HG03457 (cell line): ENCODE measurements around the gene SKA1.

Experiments used
- ATAC-seq: cut with Tn5 transposase; IDR thresholded peaks from one replicate; pipeline ENCODE4 v1.9.1; 2021; ENCODE audit warnings: moderate number of reproducible peaks; ENCODE audit not compliant: unreplicated experiment

The SKA1 gene, protein sequence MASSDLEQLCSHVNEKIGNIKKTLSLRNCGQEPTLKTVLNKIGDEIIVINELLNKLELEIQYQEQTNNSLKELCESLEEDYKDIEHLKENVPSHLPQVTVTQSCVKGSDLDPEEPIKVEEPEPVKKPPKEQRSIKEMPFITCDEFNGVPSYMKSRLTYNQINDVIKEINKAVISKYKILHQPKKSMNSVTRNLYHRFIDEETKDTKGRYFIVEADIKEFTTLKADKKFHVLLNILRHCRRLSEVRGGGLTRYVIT

DNA sequence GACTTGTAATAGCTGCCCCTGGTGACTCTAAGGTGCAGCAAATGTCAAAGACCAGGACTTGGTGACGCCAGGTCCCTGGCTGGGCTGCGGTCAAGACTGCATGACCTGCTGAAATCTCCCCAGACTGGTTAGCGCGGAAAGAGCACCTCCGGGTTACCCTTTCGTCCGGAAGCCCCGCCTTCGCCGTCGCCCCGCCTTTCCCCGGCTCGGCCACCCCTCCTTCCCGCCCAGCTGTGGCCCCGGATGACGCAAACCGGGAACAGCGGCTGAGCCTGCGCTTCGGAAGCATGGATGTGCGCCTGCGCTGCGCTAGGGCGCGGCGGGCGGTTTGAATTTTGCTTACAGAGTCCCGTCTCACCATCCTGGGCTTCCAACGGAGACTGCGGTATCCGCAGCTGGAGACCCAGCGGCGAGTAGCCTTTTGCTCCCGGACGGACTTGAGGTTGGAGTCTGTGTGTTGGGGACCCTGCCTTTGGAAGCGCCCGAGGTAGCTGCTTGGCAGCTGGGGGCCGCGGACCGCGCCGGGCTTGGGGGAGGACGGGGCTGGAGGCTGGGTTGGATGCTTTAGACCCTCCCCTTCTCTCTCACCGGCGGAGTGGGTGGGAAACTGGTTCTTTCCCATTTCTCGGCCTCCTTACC is at the start of gene SKA1:
Gene SKA1 (plus strand): TSS at position 294 of the 639 bp plus-strand sequence. CDS start 785 bp downstream, outside the sequence.
- peak; percentile 91 for ATAC-seq

DNA sequence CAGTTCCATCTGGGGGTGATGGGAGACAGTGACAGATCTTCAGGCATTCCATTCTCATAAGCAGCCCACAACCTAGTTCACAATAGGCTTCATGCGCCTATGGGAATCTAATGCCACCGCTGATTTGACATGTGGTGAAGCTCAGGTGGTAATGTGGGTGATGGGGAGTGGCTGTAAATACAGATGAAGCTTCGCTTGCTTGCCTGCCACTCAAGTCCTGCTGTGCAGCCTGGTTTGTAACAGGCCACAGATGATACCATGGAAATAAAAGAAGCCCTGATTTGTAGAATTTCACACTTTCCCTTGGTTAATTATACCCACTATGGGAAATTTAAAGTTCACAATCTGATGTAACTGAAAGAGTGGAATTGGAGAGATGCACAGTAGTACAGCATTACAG is 46.9 kb upstream of the SKA1 start:
- no peak for ATAC-seq

DNA sequence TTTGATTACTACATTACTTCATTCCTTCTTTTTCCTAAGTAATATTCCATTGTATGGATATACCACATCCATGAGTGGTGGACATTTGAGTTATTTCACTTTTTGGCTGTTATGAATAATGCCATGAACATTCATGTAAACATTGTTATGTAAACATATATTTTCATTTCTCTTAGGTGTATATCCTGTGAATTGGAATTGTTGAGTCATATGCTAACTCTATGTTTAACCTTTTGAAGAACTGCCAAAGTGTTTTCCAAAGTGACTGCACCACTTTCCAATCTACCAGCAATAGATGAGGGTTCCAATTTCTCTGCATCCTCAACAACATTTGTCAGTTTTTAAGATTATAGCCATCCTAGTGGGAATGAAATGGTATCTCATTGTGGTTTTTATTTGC is 44.7 kb upstream of the SKA1 start:
- no peak for ATAC-seq

DNA sequence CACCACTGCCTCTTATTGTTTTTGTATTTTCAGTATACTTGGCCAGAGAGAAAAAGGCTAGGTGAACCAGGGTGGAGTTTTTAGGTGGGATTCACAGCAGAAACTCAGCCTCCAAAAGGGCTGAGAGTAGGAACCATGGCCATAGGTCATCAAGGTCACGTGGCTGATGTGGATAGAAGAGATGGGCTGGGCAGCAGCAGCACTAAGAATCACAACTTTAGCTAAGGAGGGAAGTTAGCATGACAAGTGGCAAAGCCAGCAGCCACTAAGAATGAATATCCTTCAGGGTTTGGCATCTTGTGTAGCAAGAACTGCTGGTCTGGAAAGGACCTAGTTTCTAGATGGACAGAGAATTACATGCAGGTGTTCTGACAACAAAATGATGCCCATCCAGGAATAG is 43.2 kb upstream of the SKA1 start:
- no peak for ATAC-seq

DNA sequence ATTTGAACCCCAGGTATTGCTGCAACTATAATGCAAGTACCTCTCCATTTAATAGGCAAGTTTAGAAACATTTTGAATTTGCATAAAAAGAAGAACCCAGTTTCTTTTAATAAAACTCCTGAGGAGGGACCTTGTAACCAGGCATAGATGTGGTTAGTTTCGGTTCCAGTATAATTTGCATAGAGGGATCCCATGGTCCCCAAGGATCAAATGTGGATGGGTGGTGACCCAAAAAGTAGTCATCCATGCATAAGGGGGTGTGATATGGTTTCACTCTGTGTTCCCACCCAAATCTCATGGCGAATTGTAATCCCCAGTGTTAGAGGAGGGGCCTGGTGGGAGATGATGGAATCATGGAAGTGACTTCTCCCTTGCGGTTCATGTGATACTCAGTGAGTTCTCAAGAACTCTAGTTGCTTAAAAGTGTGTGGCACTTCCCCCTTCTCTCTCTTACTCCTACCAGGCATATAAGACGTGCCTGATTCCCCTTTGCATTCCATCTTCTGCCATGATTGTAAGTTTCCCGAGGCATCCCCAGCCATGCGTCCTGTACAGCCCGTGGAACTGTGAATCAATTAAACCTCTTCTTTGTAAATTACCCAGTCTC is 40.2 kb upstream of the SKA1 start:
- ATAC-seq: peak; percentile 66

DNA sequence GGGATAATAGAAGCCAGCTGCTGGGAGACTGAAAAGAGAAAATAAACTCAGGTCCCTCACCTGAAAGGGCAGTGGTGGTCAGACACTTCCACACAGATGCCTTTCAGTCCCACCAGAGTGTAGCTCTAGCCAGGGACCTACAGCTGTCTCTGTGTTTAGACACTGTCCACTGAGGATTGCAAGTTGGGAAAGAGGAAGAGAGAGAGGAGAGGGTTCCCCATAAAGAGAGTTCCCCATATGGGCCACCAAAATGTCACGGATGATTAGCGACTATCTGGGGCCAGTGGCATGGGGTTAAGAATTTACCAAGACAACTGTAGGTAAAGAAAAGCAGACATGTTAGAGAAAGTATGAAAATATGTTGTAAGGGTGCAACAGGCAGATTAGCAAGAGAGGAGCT is 36.7 kb upstream of the SKA1 start:
- no peak for ATAC-seq

DNA sequence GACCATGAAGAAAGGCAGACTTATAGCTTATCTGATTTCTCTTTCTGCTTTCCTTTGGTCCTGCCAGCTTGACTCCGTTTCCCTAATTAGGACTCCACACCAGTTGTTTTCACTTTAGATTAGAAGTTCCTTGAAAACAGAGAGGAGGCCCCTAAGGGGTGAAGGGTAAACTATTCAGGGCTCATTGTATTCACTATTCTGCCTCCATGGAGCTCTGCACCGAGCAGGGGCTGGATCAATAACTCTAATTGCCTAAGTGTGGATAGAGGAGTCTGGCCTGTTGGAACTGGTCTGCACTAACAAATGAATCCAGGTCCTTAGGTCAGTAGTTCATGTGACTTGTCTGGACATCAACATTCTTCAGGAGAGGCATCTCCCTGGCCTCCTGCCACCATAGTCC is 36.1 kb upstream of the SKA1 start:
- no peak for ATAC-seq

DNA sequence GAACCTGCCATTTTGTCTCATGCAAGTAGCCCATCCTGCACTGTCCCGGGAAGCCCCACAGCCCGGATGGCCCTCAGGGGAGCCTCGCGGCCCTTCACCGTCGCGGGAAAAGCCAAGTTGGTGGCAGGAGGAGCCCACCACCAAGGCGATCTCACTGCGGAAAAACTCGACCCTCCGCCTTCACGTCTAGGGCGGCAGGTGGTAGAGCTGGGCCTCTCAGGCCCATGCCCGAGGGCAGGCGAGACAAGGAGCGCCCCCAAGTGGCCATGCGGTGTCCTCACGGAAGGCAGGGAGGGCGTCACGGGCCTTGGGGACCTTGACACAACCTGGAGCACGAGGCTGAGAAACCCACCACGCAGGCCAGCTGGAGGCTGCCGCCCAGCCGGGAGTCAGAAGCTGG is 34.8 kb upstream of the SKA1 start:
- ATAC-seq: no peak

DNA sequence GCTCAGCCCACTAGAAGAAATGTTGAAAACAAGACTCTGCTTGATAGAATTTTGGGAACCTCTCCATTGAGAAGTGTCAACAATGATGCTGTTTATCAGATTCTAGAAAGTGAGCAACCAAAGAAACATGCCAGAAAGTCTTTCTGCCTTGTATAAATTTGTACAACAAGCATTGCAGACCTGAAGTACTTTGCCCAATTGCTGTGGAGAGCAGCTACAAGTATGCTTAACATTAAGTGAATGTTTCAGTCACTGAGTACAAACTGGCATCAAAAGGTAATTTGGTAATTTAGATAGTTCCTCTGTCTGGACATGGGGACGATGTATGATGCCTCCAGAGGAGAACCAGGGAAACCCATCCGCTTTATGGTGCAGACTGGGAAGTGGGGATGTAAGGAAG is 33.4 kb upstream of the SKA1 start:
- ATAC-seq: no peak

DNA sequence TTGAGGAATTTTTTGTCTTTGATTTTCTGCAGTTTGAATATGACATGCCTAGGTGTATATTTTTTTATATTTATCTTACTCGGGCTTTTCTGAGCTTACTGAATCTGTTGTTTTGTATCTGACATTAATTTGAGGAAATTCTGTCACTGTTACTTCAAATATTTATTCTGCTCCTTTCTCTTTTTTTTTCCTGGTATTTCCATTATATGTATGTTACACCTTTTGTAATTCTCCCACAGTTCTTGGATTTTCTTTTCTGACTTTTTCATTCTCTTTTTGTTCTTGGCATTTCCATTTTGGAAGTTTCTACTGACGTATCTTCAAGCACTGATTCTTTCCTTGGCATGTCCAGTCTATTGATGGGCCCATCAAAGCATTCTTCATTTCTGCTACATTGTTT is 24.1 kb upstream of the SKA1 start:
- ATAC-seq: no peak

DNA sequence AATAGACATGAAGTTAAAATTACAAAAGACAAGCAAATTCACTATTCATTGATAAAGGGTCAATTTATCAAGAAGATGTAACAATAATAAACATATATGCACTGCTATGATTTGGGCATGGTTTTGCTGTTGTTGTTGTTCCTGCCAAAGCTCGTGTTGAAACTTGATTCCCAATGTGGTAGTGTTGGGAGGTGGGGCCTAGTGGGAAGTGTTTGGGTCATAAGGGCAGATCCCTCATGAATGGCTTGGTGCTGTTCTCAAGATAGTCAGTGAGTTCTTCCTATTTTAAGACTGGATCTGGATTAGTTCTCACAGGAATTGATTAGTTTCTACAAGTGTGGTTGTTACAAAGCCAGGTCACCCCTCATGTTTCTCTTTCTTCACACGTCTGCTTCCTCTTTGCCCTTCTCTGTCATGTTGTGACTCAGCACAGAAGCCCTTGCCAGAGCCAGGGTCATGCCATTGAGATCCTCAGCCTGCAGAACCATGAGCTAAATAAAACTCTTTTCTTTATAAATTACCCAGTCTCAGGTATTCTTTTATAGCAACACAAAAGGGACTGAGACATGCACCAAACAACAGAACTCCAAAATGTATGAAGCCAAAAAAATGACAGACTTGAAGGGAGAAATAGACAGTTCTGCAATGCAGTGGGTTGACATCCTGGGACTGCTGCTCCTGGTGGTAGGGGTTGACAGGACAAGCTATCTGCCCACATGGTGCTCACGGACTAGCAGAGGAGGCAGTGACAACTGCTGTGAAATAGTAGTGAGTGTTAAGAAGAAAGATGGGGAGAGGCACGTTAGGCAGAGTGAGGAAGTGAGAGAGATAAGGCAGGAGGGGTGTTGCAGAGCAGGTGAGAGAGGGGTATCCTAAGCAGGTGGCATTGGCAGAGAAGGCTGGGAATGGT is 18.6 kb upstream of the SKA1 start:
- ATAC-seq: peak; percentile 74

DNA sequence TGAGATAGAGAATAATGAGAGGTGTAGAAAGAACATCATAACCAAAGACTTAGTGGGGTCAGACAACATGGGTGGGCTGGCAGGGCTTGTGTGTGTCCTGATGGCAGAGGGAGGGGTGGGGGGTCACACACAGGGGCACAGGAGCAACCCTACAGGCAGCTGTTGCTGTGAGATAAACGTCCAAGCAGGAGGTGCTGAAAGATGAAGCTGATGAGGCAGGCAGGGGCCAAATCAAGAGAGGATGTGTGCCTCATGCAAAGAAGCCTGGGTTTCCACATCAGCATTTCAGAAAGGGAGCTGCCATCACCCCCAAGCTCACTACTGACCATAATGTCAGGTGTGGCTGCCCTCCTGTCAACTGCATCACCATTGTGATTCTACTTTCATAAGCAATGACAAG is 16.0 kb upstream of the SKA1 start:
- ATAC-seq: no peak

DNA sequence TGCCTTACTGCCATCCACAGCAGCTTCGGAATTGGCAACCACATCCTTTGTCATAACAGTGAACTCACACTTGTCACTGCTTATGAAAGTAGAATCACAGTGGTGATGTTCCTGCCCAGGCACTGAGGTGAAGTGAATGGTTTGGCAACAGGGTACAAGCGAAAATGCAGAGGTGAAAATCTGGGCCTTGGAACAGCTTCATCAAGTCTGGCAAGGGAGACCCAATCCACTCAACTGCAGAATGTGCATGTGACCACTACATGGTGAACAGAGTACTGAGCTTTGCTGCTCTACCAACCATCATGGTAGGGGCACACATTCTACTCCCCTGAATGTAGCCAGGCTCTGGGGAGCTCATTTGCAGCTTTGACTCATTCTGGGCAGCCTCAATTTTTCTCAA is 15.0 kb upstream of the SKA1 start:
- no peak for ATAC-seq

DNA sequence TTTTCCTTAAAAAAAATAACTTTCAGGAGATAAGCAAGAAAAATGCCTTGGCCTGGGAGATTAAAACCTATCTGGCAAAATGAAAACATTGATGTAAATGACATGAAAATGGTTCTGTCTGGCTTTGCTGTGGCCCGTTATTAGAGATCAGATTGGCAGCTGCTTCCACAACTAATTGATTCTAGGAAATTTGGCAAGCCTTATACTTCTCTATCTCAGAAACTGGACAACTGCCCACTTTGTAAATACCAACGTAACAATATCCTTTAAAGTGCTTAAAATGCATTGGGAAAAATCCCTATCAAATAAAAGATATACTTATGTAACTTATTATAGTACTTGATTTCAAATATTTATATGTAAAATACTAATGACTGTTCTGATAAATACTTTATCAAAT is 14.2 kb upstream of the SKA1 start:
- ATAC-seq: no peak

DNA sequence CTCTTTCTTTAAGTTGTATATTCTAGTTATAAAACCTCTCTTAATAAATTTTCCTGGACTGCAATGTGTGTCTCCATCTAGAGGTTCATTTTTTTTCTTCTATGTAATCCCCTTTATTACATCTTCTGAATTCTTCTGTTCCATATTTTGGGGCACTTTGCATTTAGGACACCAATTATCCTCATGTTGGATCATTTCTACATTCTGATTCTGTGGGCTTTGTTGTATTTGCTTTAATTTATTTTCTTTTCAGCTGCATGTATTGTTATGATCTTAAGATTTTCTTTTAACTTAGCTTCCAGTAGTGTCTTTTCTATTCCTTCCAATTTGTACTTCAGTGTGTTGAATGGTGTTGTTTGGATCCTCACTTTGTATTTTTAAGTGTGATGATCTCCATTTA is 5.2 kb upstream of the SKA1 start:
- no peak for ATAC-seq

DNA sequence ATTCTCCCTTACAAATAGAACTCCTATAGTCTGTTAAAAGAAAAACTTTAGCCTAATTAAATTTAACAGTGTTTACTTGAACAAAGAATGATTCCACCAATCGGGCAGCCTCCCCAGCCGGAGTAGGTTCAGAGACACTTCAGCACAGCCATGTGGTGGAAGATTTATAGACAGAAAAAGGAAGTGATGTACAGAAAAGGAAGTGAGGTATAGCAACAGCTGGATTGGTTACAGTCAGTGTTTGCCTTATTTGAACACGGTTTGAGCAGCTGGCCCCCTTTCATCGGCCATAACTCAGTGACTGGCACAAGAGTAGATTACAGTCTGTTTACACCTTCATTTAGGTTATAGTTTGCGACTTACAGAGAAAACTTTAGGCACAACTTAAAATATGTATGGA is 2.1 kb upstream of the SKA1 start:
- no peak for ATAC-seq

DNA sequence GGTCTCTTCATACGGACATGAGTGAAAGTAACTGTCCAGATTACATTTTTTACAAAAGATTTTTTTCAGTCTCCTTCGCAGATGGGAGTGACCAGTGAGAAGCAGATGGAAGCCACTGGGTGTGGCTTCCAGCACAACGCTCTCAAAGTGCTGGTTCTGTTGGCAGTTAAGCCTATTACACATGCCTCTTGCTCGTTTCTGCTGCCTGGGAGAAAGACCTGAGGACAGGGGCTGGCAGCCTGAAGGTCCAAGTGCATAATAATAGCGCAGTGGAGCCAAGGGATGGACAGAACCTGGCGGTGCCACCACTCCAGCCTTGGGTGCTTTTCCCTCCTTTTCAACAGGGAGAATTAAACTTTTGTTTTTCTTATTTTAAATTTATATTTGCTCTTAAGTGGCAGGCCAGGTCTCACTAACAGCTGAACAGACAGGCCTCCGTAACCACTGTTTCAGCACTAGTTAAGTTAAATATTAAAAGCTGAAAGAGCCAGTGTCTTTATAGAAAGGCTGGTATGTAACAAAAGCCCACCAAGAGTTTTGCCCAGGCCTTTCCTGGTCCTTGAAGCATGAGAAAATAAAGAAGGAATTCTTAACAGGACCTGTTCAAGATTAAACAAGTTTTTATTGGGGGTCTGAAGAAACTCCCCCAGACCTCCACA is 1.2 kb upstream of the SKA1 start:
- ATAC-seq: no peak

DNA sequence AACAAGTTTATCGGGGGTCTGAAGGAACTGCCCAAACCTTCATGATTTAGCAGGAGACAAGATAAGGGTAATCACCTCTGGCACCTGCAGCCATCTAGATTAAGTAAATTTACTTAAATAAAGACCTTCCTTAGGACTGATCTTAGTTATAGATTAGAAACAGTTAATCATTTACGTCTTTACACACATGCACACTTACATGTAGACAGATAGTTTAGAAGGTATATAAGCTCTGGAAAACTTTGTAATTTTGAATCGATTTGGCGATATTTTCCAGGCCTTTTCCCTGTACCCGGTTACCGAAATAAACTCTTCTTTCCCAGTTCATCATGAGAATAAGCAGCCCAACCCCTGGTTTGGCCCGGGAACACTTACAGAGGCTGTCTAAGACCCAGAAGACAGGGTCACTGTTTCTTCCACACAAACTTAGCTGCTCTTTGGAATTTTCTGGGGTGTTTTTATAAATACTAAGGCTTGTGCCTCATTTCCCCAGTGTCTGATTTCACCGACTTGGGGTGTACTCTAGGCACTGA is 560 bp upstream of the SKA1 start:
- no peak for ATAC-seq

DNA sequence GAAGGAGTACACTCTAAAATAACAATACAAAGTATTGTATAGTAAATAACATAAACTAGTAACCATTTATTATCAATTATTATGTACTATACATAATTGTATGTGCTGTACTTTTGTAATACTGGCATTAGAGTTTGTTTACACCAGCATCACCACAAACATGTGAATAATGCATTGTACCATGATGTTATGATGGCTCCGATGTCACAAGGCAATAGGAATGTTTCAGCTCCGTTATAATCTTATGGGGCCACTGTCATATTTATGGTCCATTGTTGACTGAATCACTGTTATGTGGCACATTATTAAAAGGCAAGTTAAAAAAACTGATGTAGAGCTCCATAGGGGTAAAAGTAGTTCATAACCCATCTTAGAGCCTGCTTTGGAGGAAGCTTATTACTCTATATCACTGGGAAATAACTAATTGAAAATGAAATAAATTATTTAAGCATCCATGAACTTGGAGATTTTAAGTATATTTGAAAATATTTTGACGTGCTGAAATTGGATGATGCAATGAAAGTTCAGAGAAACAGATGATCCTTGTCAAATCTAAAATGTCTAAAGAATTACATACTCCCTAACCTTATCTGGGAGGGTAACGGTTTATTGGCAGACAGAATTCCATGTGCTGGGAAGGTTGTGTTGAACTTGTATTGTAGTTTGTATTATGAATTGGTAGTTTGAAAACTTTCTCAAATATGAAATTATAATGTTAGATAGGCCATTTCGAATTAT is 2.4 kb downstream of the SKA1 start:
- ATAC-seq: no peak

DNA sequence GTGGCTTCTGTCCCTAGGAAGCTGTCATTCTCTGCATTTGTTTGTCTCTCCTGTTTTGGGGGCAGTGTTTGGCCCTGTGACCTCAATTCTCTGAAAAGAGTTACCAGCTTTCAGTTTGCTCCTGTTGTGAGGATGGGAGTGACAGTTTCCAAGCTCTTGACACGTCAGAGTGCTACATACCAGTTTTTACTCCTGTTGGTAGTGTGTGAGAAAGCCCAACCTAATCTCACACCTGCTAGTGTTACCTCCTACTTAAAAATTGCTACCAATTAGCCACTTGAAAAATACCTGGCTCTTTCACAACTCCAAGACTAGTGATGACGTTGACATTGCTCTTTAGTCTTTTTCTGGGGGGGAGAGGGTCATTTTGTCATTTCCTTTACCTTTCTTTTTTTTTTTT is 14.1 kb downstream of the SKA1 start:
- no peak for ATAC-seq
